GM19351 (cell line): ENCODE data around the gene MYO1H.
"Not testable (repeated sequence)": the region's sequence is repeated elsewhere in the genome, so short reads cannot be mapped to it uniquely, and the experiment has no call there.

ENCODE experiments used
- ATAC-seq: cut with Tn5 transposase; IDR thresholded peaks from one replicate; pipeline ENCODE4 v1.9.1; 2021; ENCODE audit warnings: mild to moderate bottlenecking, moderate library complexity; ENCODE audit not compliant: unreplicated experiment

MYO1H gene

DNA sequence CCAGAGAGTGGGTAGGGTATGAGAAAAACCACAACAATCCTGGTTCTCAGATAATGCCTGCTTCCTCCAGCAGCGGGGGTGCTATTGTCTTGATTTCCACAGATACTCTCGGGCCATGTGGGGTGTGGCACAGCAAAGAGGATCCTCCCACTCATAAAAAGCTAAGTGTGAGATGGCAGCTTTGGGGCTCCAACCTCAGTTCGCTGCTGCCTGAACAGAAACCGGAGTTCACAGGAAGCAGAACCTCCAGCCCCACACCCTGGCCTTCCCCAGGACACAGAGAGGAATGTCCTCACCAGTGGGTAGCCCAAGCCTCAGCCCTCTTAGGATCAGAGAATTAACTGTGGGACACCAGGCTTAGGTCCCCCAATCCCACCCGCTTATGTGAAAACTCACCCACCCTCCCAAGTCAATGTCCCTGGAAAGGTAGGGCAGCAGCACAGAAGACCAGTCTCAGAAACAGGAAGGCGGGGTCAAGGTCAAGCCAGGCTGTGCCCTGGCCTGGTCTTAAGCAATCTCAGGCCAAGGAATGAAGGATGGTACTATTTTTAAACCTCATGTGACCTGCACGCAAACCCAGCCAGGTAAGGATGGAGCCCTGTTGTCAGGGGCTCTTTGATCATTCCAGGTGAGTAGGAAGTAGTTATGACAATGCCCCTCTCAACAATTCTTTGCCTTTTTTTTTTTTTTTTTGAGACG, 120.4 kb downstream of the MYO1H start:
- ATAC-seq, result no peak

DNA sequence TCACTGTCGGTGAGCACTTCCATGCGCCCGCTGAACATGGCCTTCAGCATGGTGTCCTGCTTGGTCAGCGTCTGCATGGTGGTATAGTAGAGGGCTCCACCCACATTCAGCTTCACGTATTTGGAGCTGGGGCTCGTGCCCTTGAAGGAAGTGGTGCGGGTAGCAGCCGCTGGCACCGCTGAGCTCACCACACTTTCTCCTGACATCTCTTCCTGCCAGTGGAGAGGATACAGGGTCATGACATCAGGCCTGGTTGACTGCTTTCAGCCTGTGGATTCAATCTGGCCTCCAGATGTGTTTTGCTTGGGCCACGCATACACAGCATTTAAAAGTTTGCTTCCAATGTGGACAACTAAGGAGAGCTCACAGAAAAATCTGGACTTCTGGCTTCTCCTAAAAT, 121.8 kb downstream of the MYO1H start:
- ATAC-seq, result no peak

DNA sequence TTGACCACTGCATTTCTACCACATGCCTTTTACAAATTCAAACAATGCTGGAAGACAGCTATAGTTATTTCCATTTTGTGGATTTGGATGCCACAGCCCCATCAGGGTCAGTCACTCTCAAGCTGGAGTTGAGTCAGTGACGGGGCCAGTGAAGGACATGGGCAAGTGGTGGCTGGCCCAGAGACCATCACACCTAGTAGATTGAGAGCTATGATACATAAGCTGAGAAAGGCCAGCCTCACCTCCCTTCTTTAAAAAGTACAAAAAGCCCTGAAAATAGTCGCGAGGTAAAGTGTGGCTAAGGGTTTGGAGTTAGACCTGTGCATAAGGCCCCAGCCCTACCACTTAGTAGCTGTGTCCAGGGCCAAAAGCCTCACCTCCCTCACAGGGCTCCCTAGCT, 125.3 kb downstream of the MYO1H start:
- no peak for ATAC-seq

DNA sequence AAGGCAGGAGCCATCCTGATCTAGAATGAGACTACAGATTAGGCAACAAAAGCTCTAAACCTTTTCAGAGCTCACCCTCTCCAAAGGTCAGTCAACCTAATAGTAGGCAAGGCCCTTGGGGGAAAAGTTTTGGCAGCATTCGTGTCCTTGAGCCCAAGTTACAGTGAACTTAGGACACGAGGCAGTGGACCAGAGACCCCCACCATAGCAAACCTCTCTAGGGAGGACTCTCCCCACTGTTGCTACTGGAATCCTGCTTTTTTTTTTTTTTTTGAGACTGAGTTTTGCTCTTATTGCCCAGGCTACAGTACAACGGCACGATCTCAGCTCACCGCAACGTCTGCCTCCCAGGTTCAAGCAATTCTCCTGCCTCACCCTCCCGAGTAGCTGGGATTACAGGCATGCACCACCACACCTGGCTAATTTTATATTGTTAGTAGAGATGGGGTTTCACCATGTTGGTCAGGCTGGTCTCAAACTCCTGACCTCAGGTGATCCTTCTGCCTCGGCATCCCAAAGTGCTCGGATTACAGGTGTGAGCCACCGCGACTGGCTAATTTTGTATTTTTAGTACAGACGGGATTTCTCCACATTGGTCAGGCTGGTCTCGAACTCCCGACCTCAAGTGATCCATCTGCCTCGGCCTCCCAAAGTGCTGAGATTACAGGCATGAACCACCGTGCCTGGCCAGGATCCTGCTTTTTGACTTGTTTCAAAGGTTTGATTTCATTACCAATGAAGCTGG, 126.0 kb downstream of the MYO1H start:
- ATAC-seq, result not testable (repeated sequence)

DNA sequence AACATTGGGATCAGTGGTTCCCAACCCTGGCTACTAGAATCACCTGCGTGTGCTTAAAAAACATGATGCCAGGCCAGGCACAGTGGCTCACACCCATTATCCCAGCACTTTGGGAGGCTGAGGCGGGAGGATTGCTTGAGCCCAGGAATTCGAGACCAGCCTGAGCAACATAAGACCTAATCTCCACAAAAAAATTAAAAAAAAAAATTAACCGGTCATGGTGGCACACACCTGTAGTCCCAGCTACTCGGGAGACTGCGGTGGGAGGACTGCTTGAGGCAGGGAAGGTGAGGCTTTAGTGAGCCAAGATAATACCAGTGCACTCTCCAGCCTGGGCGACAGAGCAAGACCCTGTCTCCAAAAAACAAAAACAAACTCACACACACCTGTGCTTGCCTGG, 127.4 kb downstream of the MYO1H start:
- no peak for ATAC-seq

DNA sequence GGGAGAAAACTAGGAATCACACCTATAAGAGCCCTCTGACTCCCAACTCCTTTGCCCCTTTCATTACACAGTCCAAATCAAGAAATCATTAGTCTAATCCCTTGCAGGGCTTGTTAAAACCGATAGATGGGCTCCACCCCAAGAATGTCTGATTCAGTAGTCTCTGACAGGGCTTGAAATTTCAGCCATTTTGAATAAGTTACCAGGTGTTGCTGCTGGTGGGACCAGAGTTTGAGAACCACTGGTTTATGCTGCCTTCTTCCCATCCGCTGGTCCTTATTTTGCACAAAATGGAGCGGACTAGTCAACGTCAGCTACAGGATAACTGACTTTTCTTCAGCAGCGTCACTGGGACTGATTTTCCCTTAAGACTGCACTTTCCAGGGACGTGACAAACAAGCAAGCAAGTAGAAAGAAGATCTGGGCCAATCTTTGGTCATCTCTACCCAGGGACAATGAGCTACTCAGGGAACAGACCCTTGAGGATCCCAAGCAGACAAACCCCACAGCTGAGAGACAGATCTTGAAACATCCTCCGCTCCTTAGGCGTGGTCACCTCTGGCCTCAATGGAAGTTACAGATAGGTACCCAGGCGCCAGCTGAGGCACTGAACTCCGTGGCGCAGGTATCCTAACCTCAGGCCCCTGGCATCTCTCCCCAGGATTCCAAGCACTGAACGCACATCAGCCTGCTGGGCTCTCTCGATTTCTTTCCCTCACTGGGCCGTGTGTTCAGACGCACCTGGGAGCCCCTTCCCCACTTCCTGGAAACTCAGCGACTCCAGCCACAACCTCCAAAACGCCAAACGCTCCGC, 128.5 kb downstream of the MYO1H start:
- ATAC-seq, result no peak

DNA sequence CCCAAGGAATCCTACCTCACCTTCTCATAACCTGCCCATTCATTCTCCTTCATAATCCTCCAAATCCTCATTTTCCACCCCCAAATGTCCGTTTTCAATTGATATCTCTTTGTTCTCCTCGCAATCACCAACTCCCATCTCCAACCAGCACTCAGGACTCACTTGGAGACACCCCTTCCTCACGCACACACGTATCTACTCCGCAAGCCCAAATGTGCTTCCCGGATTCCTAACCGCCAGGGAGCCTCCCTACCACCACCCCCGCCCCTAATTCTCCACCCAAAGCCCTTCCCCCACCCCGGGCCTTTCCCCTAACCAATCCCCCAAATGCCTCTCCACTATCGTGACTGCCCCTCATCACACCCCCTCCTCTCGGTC, 129.1 kb downstream of the MYO1H start:
- ATAC-seq, result no peak

DNA sequence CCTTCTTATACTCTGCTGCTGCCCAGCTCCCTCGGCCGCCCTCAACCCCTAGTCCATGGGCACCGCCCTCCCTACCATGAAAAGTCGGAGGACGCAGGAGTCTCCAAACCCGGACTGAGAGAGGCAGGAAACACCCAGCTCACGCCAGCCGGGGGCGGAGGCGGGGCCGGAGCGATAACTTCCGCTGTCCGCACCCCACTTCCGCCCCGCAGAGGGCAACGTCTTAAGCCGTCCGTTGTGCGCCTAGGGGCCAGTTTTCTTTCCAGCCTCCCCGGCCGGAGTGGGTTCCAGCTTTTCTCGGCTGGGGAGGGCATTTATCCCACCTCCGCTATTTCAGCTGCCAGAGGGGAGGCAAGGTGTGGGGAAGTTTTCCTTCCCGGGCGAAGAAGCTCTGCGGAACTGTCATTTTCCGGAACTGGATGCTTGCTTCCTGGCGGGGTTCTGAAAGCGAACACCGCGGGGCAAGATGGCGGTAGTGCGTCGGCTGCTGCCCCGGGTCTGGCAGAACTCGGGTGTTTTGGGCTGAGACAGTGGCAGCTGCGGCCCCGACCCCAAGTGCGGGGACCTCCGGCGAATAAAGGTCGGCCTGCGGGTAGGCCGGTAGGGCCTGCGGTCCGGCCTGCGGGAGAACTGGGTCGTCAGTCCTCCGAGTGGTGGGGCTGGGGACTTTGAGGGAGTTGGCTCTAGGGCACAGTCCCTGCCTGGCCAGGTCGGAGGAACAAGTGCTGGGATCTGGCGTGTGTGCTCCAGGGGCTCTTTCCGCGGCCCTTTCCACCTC, 129.7 kb downstream of the MYO1H start, which contains the start of the genes KCTD10 and UBE3B:
Gene KCTD10, minus strand, starts transcription at position 116 of the 778 bp plus-strand sequence. Its CDS starts 38 bp downstream, at position 78.
Gene UBE3B, plus strand, starts transcription at position 450 of the 778 bp plus-strand sequence. CDS start 5,918 bp downstream, outside the sequence.
- ATAC-seq, result peak; percentile 95

DNA sequence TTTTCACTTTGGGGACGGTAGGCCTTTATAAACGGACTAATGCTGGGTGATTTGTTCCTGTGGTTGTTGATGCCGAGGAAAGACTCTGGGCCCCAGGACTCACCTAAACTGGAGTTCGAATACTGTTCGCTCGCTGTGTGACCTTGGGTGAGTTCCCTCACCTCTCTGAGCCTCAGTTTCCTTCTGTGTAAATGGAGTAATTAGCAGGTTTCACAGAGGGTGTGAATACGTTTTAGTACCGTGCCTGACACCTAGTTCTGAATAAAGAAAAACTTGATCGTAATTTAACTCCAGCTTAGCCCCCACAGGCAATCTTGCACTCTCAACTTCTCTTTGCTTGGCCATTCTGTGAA, 130.2 kb downstream of the MYO1H start:
- ATAC-seq, result no peak

DNA sequence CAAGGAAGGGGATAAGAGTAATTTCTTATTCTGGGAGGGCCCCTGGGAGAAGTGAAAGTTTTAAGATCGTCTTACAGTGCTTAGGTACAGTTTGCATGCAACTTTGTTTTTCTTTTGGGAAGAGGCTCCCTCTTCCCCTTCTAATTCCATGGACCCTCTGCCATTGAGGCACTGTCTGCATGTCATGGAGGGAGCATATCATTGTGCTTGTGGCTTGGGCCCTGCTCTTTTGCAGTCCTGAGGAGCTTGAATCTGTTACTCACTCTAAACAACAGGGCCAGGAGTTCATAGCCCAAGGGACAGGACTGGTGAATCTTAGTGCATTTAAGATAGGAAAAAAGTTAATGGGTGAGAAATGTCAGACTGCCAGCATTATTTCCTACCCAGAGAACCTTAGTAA, 132.1 kb downstream of the MYO1H start:
- ATAC-seq, result no peak

DNA sequence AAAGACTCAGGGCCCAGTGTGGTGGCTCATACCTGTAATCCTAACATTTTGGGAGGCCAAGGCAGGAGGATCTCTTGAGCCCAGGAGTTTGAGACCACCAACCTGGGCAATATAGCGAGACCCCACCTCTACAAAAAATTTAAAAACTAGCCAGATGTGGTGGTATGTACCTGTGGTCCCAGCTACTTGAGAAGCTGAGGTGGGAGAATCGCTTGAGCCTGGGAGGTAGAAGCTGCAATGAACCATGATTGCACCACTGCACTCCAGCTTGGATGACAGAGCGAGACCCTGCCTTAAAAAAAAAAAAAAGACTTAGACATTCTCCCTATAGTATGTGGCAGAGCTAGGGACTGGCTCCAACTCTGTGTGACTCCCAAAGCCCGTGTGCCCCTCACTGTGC, 132.7 kb downstream of the MYO1H start:
- no peak for ATAC-seq

DNA sequence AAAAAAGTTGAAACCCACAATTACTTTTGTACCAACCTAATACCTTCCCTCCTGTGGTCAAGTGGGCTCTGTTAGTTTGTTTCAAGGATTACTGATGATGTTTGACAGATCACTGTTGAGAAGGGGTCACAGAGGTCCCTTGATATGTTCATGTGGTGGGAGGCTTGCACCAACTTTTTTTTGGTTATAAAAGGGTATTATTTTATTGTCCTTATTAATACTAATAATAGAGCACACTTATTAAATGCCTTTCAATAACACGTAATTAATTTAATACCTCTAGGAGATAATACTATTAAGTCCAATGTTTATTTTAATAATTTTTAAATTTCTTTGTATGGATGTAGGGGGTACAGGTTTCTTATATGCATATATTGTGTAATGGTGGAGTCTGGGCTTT, 134.2 kb downstream of the MYO1H start:
- no peak for ATAC-seq

DNA sequence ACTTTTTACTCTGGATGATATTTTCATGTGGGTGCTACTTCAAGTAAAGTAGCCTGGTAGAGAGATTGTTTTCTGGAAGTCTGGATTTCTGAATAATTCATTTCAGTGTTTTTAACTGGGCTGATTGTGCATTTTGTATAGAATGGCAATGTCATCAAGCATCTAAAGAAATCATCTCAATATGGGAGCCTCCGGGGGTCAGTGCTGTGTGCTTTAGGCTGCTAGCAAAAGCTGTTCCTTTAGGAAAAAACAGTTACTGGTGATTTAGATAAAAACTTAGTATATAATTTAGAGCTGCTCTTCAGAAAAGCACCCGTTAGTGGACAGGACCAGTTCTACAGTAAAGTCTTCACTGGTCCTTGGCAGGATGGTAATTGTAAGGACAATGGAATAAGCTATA, 134.8 kb downstream of the MYO1H start:
- ATAC-seq, result no peak

DNA sequence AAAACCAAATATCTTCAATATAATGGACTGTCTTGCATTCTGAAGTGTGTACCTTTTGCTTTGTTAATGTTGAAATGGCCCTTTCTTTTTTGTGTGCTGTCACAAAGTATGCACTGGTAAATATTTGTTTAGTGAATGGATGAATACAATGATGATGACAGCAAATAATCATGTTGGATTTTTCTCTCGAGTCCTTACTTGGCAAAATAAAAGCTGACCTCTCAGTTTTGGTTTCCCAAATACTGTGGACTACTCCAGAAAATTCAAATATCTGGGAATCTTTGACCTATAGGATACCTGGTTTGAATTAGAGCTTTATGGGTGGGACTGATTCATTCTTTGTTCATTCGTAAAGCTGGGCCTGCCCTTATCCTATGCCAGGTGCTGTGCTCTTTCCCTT, 135.2 kb downstream of the MYO1H start:
- no peak for ATAC-seq

DNA sequence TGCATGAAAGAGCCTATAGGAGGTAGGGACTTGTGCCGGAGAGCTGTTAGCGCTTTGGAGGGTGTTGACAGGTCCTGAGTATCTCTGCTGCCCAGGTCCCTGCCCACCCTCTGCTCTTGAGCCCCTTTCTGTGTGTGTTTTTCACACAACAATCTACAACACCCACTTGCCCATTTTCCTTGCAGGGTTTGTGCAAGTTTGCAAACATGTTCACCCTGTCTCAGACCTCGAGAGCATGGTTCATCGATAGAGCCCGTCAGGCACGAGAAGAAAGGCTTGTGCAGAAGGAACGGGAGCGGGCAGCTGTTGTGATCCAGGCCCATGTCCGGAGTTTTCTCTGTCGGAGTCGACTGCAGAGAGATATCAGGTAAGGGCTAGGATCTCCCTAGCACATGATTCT, 135.6 kb downstream of the MYO1H start:
- ATAC-seq, result no peak

DNA sequence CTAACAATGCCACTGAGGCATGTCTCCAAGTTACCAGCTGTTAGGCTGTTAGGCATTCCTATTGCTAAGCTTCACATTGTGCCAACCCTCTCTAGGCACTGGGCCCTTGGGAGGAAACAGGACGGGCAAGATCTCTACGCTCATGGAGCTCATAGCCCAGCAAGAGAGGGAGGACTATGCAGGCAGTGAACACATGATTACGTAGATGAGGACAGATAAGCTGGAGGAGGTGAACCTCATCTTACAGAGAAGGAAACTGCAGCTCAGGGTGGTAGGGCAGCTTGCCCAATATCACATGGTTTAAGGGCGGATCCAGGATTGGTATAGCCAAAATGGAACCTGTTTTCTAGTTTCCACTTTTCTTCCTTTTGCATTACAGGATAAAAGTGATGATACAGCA, 137.5 kb downstream of the MYO1H start:
- no peak for ATAC-seq

DNA sequence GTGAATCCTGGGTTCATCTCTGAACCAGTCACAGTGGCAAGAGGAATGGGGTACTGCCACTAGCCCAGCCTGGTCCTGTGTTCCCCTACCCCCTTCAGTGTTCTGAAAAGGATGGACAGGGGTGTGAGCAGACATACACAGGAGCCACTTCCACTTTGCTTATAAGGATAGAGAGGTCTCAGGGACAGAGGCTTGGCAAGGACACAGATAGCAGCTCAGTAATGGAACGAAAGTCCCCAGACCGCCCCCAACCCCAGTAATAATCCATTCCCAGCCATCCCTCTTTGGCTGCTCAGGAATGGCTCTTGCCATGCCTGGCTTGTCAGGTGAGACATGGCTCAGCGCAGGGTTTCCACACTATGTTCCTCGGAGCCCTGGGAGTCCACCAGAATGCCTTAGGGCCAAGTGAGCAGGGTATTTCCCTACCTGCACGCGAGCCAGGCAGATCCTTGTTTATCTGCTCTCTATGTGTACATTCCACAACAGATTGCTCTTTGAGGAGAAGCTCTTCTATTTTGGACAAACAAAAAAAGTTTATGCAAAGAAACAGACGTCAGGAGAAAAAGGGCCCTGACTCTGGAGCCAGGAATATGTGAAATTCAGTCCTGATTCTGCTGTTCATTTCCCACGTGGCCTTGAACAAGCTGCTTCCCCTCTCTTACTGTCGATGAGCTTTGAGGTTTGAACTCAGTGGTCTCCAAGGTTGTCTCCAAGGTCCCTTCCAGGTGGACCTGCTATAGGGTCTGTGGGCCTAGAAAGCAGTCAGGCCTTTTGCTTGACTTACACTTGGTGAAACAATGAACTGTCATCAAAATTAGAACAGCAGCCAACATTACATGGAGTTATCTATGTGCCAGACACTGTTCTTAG, 139.7 kb downstream of the MYO1H start:
- ATAC-seq, result no peak

DNA sequence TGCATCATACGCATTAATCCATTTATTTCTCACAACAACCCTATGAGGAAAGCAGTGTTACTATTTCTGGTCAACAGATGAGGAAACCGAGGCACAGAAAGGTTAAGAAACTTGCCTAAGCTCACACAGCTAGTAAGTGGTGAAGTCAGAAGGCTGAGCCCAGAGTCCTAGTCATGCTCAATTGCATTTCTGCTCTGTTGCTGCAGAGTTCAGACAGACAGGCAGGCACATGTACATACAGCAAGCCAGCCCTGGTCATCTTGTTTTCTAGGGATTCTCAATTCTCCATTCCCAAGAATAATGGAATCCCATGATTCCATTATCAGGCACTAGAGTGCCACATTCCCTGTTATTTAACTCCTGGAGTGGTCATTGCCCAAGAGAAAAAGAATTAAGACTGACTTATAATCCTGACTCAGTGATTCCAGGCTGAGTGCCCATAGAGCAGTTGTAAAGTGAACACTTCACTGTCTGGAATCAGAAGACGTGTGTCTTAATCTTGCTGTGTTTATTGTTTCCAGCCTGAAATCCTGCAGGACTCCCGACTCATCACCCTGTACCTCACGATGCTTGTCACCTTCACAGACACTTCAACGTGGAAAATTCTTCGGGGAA, 140.5 kb downstream of the MYO1H start:
- no peak for ATAC-seq
